Thymus (tissue), 2 donors: ENCODE results near the gene CELA2B. TPM values are rescaled to one million over a fixed set of nuclear protein-coding genes. Genes with fewer than 3 reads are reported as not detected.

Experiments used
- polyA plus RNA-seq: library from polyadenylated mRNA; stranded (reverse); fragments of 200-250 nt; gene quantifications from one replicate; pipeline ENCODE4 v1.2.3, GENCODE V29; 2013
- total RNA-seq: library from RNA; stranded (reverse); fragments of 120-200 nt; gene quantifications from one replicate; pipeline ENCODE4 v1.2.4, GENCODE V29; 2013
- donor health status: healthy.

CELA2B gene
- total and polyA plus RNA-seq, 2 donors, result 0.16 to 0.28 TPM

Other genes starting within 250 kb of the CELA2B start
- gene FHAD1, start 228.9 kb upstream of the CELA2B start, total RNA-seq, result 0.66 TPM
- 0.71 TPM for gene FHAD1, start 228.9 kb upstream of the CELA2B start, polyA plus RNA-seq
- gene EFHD2, start 66.2 kb upstream of the CELA2B start, total RNA-seq, result 36.3 TPM
- 62.3 TPM for gene EFHD2, start 66.2 kb upstream of the CELA2B start, polyA plus RNA-seq
- gene CTRC, start 37.7 kb upstream of the CELA2B start, total RNA-seq, result not detected
- gene CTRC, start 37.7 kb upstream of the CELA2B start, polyA plus RNA-seq, result 1.6 TPM
- 0.14 TPM for gene CELA2A, start 19.4 kb upstream of the CELA2B start, total RNA-seq
- 0.41 TPM for gene CELA2A, start 19.4 kb upstream of the CELA2B start, polyA plus RNA-seq
- gene CASP9, start 48.1 kb downstream of the CELA2B start, total RNA-seq, result 5.6 TPM
- 27.4 TPM for gene CASP9, start 48.1 kb downstream of the CELA2B start, polyA plus RNA-seq
- gene DNAJC16, start 50.7 kb downstream of the CELA2B start, total RNA-seq, result 6.5 TPM
- gene DNAJC16, start 50.7 kb downstream of the CELA2B start, polyA plus RNA-seq, result 8.4 TPM
- 3.8 TPM for gene AGMAT, start 108.9 kb downstream of the CELA2B start, total RNA-seq
- 4.2 TPM for gene AGMAT, start 108.9 kb downstream of the CELA2B start, polyA plus RNA-seq
- gene DDI2, start 141.4 kb downstream of the CELA2B start, total RNA-seq, result 7.4 TPM
- gene DDI2, start 141.4 kb downstream of the CELA2B start, polyA plus RNA-seq, result 10.5 TPM
- 18.1 TPM for gene PLEKHM2, start 208.2 kb downstream of the CELA2B start, total RNA-seq
- gene PLEKHM2, start 208.2 kb downstream of the CELA2B start, polyA plus RNA-seq, result 32.5 TPM